Mucosa of gallbladder (tissue), 1 donor: Measurements from ENCODE around the gene DYNLT2. TPM values are rescaled to one million over a fixed set of nuclear protein-coding genes. Genes with fewer than 3 reads are reported as not detected.
"Not testable (repeated sequence)": the region's sequence is repeated elsewhere in the genome, so short reads cannot be mapped to it uniquely, and the experiment has no call there.

Experiments used
- DNase-seq: peaks from one replicate; pipeline ENCODE4 v3.0.0-alpha.2; 2020; ENCODE audit warnings: low spot score
- total RNA-seq: library from RNA; stranded (reverse); gene quantifications from one replicate; pipeline ENCODE4 v1.2.1, GENCODE V29; 2021
- donor health status: DM: no; HTN: no; CAD: no.

The DYNLT2 gene
- total RNA-seq, 1 donor from 2014 or later: 1.5 TPM

DNA sequence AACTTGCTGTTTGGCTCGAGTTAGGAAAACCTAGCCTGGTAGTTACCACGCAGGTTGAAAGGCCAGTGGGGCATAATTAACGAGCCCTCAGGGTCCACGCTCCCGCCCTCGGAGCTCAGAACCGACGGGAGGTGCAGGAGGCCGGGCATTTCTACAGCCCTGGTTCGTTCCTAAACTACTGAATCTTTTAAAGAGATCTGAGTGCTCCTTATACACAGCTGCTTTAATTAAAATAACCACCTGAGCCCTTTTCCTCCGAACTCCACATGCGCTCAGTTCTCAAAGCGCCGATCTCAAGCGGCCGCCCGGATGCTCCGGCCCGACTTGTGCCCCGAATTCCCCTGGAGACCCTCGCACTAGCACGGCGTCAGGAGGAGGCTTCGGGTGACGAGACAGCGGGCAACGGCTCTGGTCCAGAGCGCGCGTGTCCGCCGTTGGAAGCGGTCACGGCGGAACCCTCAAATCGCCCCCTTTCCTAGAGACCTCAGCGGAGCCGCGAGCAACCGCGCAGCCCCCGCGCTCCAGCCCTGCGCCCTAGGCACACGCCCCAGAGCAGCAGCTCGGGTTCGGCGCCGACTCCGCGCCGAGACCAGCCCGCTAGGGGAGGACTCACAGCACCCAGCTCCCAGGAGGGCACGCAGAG, 49.9 kb downstream of the DYNLT2 start:
- no peak for DNase-seq

- no peak for DNase-seq
Measured at GRCh38 chr6:169700296-169700695, 51.1 kb downstream of the DYNLT2 start.

- DNase-seq: not testable (repeated sequence)
Measured at GRCh38 chr6:169697115-169697514, 54.3 kb downstream of the DYNLT2 start.

DNA sequence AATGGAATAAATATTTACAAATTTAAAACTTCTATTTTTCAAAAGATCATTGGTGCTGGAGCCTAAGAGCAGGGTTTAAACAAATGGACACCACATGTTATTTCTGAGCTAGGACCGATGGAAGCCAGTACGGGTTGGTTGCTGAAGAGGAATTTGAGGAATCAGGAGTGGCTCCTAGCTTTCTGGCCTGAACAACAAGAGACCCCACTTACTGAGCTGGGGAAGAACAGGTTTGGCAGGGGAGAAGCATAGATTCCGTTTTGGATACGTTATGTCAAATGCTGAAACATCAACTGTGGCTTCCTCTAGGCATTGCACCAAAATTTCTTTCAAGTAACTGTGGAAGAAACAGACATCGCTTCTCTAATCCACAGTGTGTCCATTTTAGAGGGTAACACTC, 56.2 kb downstream of the DYNLT2 start:
- DNase-seq: no peak

DNA sequence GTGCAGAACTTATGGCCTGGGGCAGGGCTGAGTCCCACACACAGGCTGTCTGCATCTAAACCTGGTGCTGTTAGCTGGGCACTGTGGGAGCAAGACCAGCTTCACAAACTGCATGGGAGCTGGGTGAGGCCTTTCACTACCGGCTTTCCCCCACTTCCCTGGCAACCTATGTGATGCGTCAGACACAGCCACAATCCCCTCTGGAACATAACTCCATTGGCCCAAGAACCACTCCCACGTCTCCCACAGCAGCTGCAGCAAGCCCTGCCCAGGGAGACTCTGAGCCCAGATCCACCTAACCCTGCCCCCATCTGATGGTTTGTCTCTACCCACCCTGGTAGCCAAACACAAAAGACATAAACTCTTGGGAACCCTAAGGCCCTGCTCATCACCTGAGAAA, 58.9 kb downstream of the DYNLT2 start:
- DNase-seq: no peak

- no peak for DNase-seq
Measured at GRCh38 chr6:169691260-169691659, 60.1 kb downstream of the DYNLT2 start.

Other genes starting within 250 kb of the DYNLT2 start
- 47.6 TPM for gene WDR27, start 49.5 kb downstream of the DYNLT2 start, total RNA-seq
- gene C6orf120, start 49.4 kb downstream of the DYNLT2 start, total RNA-seq: 32.6 TPM
- 39.4 TPM for gene PHF10, start 27.1 kb downstream of the DYNLT2 start, total RNA-seq
- 18.7 TPM for gene ERMARD, start 50 bp upstream of the DYNLT2 start, total RNA-seq